ENCODE results near the gene CA6.

DNA sequence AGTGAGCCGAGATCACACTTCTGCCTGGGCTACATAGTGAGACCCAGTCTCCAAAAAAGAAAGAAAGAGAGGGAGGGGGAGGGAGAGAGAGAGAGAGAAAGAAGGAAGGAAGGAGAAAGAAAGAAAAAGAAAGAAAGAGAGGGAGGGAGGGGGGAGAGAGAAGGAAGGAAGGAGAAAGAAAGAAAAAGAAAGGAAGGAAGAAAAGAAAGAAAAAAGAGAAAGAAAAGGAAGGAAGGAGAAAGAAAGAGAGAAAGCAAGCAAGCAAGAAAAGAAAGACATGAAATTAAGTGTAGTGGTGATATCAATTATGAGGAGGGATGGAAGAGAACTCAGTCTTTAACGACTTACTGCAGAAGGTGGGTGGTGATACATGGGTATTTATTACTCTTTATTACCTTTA, 38.5 kb downstream of the CA6 start:
- TF ChIP-seq, protein P1, sequence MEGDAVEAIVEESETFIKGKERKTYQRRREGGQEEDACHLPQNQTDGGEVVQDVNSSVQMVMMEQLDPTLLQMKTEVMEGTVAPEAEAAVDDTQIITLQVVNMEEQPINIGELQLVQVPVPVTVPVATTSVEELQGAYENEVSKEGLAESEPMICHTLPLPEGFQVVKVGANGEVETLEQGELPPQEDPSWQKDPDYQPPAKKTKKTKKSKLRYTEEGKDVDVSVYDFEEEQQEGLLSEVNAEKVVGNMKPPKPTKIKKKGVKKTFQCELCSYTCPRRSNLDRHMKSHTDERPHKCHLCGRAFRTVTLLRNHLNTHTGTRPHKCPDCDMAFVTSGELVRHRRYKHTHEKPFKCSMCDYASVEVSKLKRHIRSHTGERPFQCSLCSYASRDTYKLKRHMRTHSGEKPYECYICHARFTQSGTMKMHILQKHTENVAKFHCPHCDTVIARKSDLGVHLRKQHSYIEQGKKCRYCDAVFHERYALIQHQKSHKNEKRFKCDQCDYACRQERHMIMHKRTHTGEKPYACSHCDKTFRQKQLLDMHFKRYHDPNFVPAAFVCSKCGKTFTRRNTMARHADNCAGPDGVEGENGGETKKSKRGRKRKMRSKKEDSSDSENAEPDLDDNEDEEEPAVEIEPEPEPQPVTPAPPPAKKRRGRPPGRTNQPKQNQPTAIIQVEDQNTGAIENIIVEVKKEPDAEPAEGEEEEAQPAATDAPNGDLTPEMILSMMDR (IDR thresholded peaks at IDR 0.05; ENCODE audit: low read depth, low read length) = no peak
- TF ChIP-seq POLR2A (IDR thresholded peaks at IDR 0.05; ENCODE audit: extremely low read depth, insufficient read length) = no peak

Data from NB4 (cell line).